PC-3 (cell line): Measurements from ENCODE around the gene CADM4. TPM values are rescaled to one million over a fixed set of nuclear protein-coding genes. Genes with fewer than 3 reads are reported as not detected.

Experiments used
- ATAC-seq: fragments of 200-7000 bp; cut with Tn5 transposase; 2 replicates; pipeline ENCODE4 v1.9.1; 2020; ENCODE audit warnings: mild to moderate bottlenecking, moderate library complexity
- BruUV-seq: library from RNA; stranded (reverse); fragments of 400-500 nt; replicated peaks from 2 replicates; lab custom pipeline; 2021; lab: Mats Ljungman, UMichigan
- CTCF ChIA-PET: fragments of 300-600 bp; sonication (Branson Sonifier 250); formaldehyde crosslinking; loops from one replicate; lab custom pipeline; 2022; ENCODE audit warnings: antibody characterized with exemption; lab: Charles Lee
- POLR2A ChIA-PET: fragments of 300-600 bp; sonication (Branson Sonifier 250); formaldehyde crosslinking; loops from one replicate; lab custom pipeline; 2022; ENCODE audit warnings: antibody characterized with exemption; ENCODE audit not compliant: unreplicated experiment; lab: Charles Lee
- DNase-seq: peaks from one replicate; pipeline ENCODE4 v3.0.0-alpha.2; 2015
- H2AFZ ChIP-seq: fragments of 300-600 bp; sonication (generic); 2 replicates; pipeline ENCODE4 v1.6.0; 2016; ENCODE audit warnings: antibody characterized with exemption, low read length
- H3F3A ChIP-seq: fragments of 300-600 bp; sonication (generic); one replicate; pipeline ENCODE4 v1.6.0; 2017; ENCODE audit warnings: antibody characterized with exemption, low read length, control low read depth, mild to moderate bottlenecking; ENCODE audit not compliant: unreplicated experiment
- H3K27ac ChIP-seq: fragments of 300-600 bp; sonication (generic); 2 replicates; pipeline ENCODE4 v1.5.1; 2016; ENCODE audit warnings: mild to moderate bottlenecking, low read length
- H3K27me3 ChIP-seq: fragments of 300-600 bp; sonication (generic); 2 replicates; pipeline ENCODE4 v1.6.1; 2016; ENCODE audit warnings: low read length, mixed read lengths
- H3K36me3 ChIP-seq: fragments of 300-600 bp; sonication (generic); 2 replicates; pipeline ENCODE4 v1.6.1; 2016; ENCODE audit warnings: low read depth, mixed run types, low read length, mixed read lengths
- H3K4me1 ChIP-seq: fragments of 300-600 bp; sonication (generic); 2 replicates; pipeline ENCODE4 v1.5.1; 2016; ENCODE audit warnings: low read length; ENCODE audit not compliant: insufficient read depth
- H3K4me2 ChIP-seq: fragments of 300-600 bp; sonication (generic); 2 replicates; pipeline ENCODE4 v1.6.0; 2016; ENCODE audit warnings: low read length
- H3K4me3 ChIP-seq: fragments of 300-600 bp; sonication (generic); 2 replicates; pipeline ENCODE4 v1.5.1; 2016; ENCODE audit warnings: mild to moderate bottlenecking, low read length, mixed read lengths
- H3K79me2 ChIP-seq: fragments of 300-600 bp; sonication (generic); 2 replicates; pipeline ENCODE4 v1.6.1; 2017; ENCODE audit warnings: low read length, mixed read lengths
- H3K9ac ChIP-seq: fragments of 300-600 bp; sonication (generic); 2 replicates; pipeline ENCODE4 v1.6.0; 2016; ENCODE audit warnings: mild to moderate bottlenecking, low read length
- H3K9me2 ChIP-seq: fragments of 300-600 bp; sonication (generic); replicated peaks from 2 replicates; pipeline ENCODE4 v1.6.1; 2016; ENCODE audit warnings: mixed run types, low read length, mixed read lengths
- H3K9me3 ChIP-seq: fragments of 300-600 bp; sonication (generic); 2 replicates; pipeline ENCODE4 v1.6.1; 2016; ENCODE audit warnings: low read length, mixed read lengths
- H4K20me1 ChIP-seq: fragments of 300-600 bp; sonication (generic); 2 replicates; pipeline ENCODE4 v1.6.1; 2016; ENCODE audit warnings: low read length, mixed read lengths
- CTCF ChIP-seq: fragments of 300-600 bp; sonication (generic); conservative IDR thresholded peaks from 2 replicates; pipeline ENCODE4 v1.5.1; 2017; ENCODE audit warnings: antibody characterized with exemption, low read depth, mild to moderate bottlenecking, low read length
- EZH2 ChIP-seq: fragments of 300-600 bp; sonication (generic); IDR thresholded peaks from one replicate; pipeline ENCODE4 v1.6.1; 2017; ENCODE audit warnings: antibody characterized with exemption, mild to moderate bottlenecking, low read length; ENCODE audit not compliant: unreplicated experiment
- EZH2phosphoT487 ChIP-seq: fragments of 300-600 bp; sonication (generic); IDR thresholded peaks from 2 replicates; pipeline ENCODE4 v1.6.1; 2018; ENCODE audit warnings: mild to moderate bottlenecking, antibody characterized with exemption, low read length, borderline replicate concordance
- intact Hi-C: fragments of 100-400 bp; cut with micrococcal nuclease; formaldehyde crosslinking; loops from 2 replicates; pipeline ENCODE4 v1.9.0; 2023
- total RNA-seq: library from RNA; depleted of rRNA; stranded (reverse); fragments of >200 nt; gene quantifications from 2 replicates; pipeline ENCODE4 v1.2.3, GENCODE V29; 2014

Gene CADM4
- total RNA-seq, 1 experiment from 2014 or later = 13.7 TPM

GRCh38 chr19:43634506-43634871, 5.2 kb downstream of the CADM4 start:
- H3F3A ChIP-seq = no peaks in the 10 kb centered on the region
- no peaks in the 10 kb centered on the region for H3K9me2 ChIP-seq
- ATAC-seq (no peak), DNase-seq (no peak)
- no peak overlapping the region for H3K27ac ChIP-seq
- H3K4me3 ChIP-seq = no peak overlapping the region
- no peaks in the 10 kb centered on the region for H3K36me3 ChIP-seq
- TF ChIP-seq EZH2phosphoT487 (no peak), EZH2 (no peak), CTCF (no peak)
- POLR2A ChIA-PET = no interaction called here
- CTCF ChIA-PET = interaction anchor here (0.5 kb wide), 1 partner anchor 106 kb away, joined by 5 read pairs; no protein-coding TSS in a partner anchor
- no peak overlapping the region for H3K9ac ChIP-seq
- no peak overlapping the region for H3K4me2 ChIP-seq
- no peaks in the 10 kb centered on the region for H3K4me1 ChIP-seq
- H3K9me3 ChIP-seq = no peaks in the 10 kb centered on the region
- no TSS peak for BruUV-seq
- no peaks in the 10 kb centered on the region for H3K27me3 ChIP-seq
- no peaks in the 10 kb centered on the region for H4K20me1 ChIP-seq
- H3K79me2 ChIP-seq = no peaks in the 10 kb centered on the region
- no peak overlapping the region for H2AFZ ChIP-seq
- intact Hi-C loops = no loop called here

- POLR2A ChIA-PET = no interaction called here
These were observed 5.6 kb downstream of the CADM4 start for GRCh38 chr19:43634068-43634467.

More at GRCh38 chr19:43634068-43634467, 5.6 kb downstream of the CADM4 start:
- H3K36me3 ChIP-seq = no peaks in the 10 kb centered on the region
- no peaks in the 10 kb centered on the region for H3K79me2 ChIP-seq
- no peaks in the 10 kb centered on the region for H3K27me3 ChIP-seq
- no peak overlapping the region for H3K9ac ChIP-seq
- no peak for TF ChIP-seq EZH2
- TF ChIP-seq CTCF = no peak
- no peak for TF ChIP-seq EZH2phosphoT487
- no peaks in the 10 kb centered on the region for H3F3A ChIP-seq
- no peak overlapping the region for H3K27ac ChIP-seq
- H3K4me3 ChIP-seq = no peak overlapping the region
- no peak overlapping the region for H2AFZ ChIP-seq
- H3K9me3 ChIP-seq = no peaks in the 10 kb centered on the region
- H3K4me1 ChIP-seq = no peaks in the 10 kb centered on the region
- no peaks in the 10 kb centered on the region for H4K20me1 ChIP-seq
- H3K4me2 ChIP-seq = no peak overlapping the region
- CTCF ChIA-PET = no interaction called here
- no peak for DNase-seq
- no peak for ATAC-seq
- BruUV-seq = no TSS peak
- intact Hi-C loops = no loop called here
- H3K9me2 ChIP-seq = no peaks in the 10 kb centered on the region
